Tongue (tissue), 2 donors: ENCODE data around the gene CEP43. TPM values are rescaled to one million over a fixed set of nuclear protein-coding genes. Genes with fewer than 3 reads are reported as not detected.

Source experiments
- DNase-seq: peaks from one replicate; pipeline ENCODE4 v3.0.0-alpha.2; 2015
- total RNA-seq: library from RNA; depleted of rRNA; stranded (reverse); fragments of >200 nt; gene quantifications from one replicate; pipeline ENCODE4 v1.2.3, GENCODE V29; 2014

Gene CEP43
- total RNA-seq: 22.6 TPM

- peak; percentile 99 for DNase-seq
These were observed at the start of gene CEP43 for GRCh38 chr6:166999145-166999883. CEP43 (plus strand) TSS chr6:166999397; CDS start chr6:166999413, 16 bp downstream.

GRCh38 chr6:166949528-166950442, 49.4 kb upstream of the CEP43 start:
- DNase-seq: no peak

- no peak for DNase-seq
These were observed 48.8 kb upstream of the CEP43 start for GRCh38 chr6:166950443-166950821.

- peak; percentile 43 for DNase-seq
These were observed 48.1 kb upstream of the CEP43 start for GRCh38 chr6:166950892-166951669.

GRCh38 chr6:166951670-166952060, 47.5 kb upstream of the CEP43 start:
- no peak for DNase-seq

GRCh38 chr6:166952121-166952520, 47.1 kb upstream of the CEP43 start:
- DNase-seq: no peak

GRCh38 chr6:166952567-166953486, 46.4 kb upstream of the CEP43 start:
- DNase-seq: no peak

GRCh38 chr6:166954118-166954713, 45.0 kb upstream of the CEP43 start:
- no peak for DNase-seq

GRCh38 chr6:166955121-166955864, 43.9 kb upstream of the CEP43 start:
- peak; percentile 34 for DNase-seq

GRCh38 chr6:166955865-166956443, 43.2 kb upstream of the CEP43 start:
- peak; percentile 61 for DNase-seq

- peak; percentile 96 for DNase-seq
These were observed 42.6 kb upstream of the CEP43 start, which contains the start of gene RNASET2 for GRCh38 chr6:166956444-166957086. RNASET2 (minus strand) TSS chr6:166956550; CDS start chr6:166956182, 368 bp downstream.

- DNase-seq: peak; percentile 30
These were observed 42.0 kb upstream of the CEP43 start for GRCh38 chr6:166957087-166957804.

GRCh38 chr6:166957805-166958076, 41.5 kb upstream of the CEP43 start:
- no peak for DNase-seq

GRCh38 chr6:166958926-166959861, 40.0 kb upstream of the CEP43 start:
- DNase-seq: no peak

- no peak for DNase-seq
These were observed 39.1 kb upstream of the CEP43 start for GRCh38 chr6:166959911-166960608.

GRCh38 chr6:166960609-166960978, 38.6 kb upstream of the CEP43 start:
- DNase-seq: no peak

- no peak for DNase-seq
These were observed 32.9 kb upstream of the CEP43 start for GRCh38 chr6:166966268-166966667.
